Psoas muscle (tissue), 8 donors: ENCODE results near the gene ZNF12. TPM values are rescaled to one million over a fixed set of nuclear protein-coding genes. Genes with fewer than 3 reads are reported as not detected.

ENCODE experiments used
- ATAC-seq, 4 donors: fragments of 200-7000 bp; cut with Tn5 transposase; one replicate each; pipeline ENCODE4 v1.9.1; 2020; ENCODE audit warnings: moderate library complexity in 3 of 4, mild to moderate bottlenecking in 2 of 4
- DNase-seq, 2 donors: peaks; one replicate each; pipeline ENCODE4 v3.0.0-alpha.2; 2020
- H3K27ac ChIP-seq: fragments of 200-600 bp; one replicate; pipeline ENCODE4 v1.8.0; 2022
- H3K27me3 ChIP-seq, 3 donors: fragments of 200-600 bp in 1 of 3; one replicate each; pipeline versions ENCODE4 v1.6.1 to v1.8.0; 2013 to 2022; ENCODE audit warnings: low read length in 2 of 3, mild to moderate bottlenecking in 2 of 3, moderate library complexity in 1 of 3; ENCODE audit not compliant: insufficient read depth in 3 of 3
- H3K36me3 ChIP-seq, 2 donors: fragments of 200-600 bp in 1 of 2; one replicate each; pipeline versions ENCODE4 v1.6.1 to v1.8.0; 2013 to 2022; ENCODE audit warnings: low read depth in 1 of 2, mild to moderate bottlenecking in 1 of 2, moderate library complexity in 1 of 2; ENCODE audit not compliant: insufficient read depth in 1 of 2
- H3K4me1 ChIP-seq: fragments of 200-600 bp; one replicate; pipeline ENCODE4 v1.8.0; 2022
- H3K4me3 ChIP-seq: fragments of 200-600 bp; one replicate; pipeline ENCODE4 v1.8.0; 2022; ENCODE audit warnings: mild to moderate bottlenecking
- H3K9me3 ChIP-seq: fragments of 200-600 bp; one replicate; pipeline ENCODE4 v1.8.0; 2022
- WGBS, 3 donors: extraction: QIAGEN DNeasy Blood & Tissue Kit; methylation state at CpG; one replicate each; pipeline versions ENCODE4 v1.1.6 to v1.1.7; 2013; 5-methylcytosine and 5-hydroxymethylcytosine counted together
- intact Hi-C, 2 donors: fragments of 100-400 bp; cut with DNase I; formaldehyde crosslinking; loops; one replicate each; pipeline versions ENCODE4 v1.11.0 to v1.14.2; 2022
- polyA plus RNA-seq, 3 donors: library from polyadenylated mRNA; stranded (reverse); fragments of 200-250 nt; gene quantifications; one replicate each; pipeline ENCODE4 v1.2.3, GENCODE V29; 2013
- total RNA-seq, 4 donors: library from RNA; stranded (reverse); fragmentation: NEBNext Ultra II Directional in 2 of 4; extraction: Animal tissue kit (Norgen Biotek cat#: 25700) in 2 of 4; gene quantifications; one replicate each; pipeline versions ENCODE4 v1.2.1 to v1.2.4, GENCODE V29; 2021 to 2023
- TF ChIP-seq, protein P1 (sequence below): fragments of 200-600 bp; IDR thresholded peaks from one replicate; pipeline ENCODE4 v1.8.0; 2022; ENCODE audit warnings: antibody characterized with exemption
- donor health status: healthy with polysubstance abuse.
- donor health status: DM: no; HTN: no; CAD: no; lungs with moderate emphysema.
- donor health status: Bipolar disorder and iron deficiency.
- donor health status: healthy.
- donor health status: DM: yes; HTN: yes; CAD: no.
- donor health status: DM: no; HTN: no; CAD: no.
- donor health status: DM: no; HTN: no; CAD: no.
- donor health status: DM: yes; HTN: yes; CAD: no.

The ZNF12 gene
- total and polyA plus RNA-seq, 7 donors: 5.1 to 13.6 (median 9.4) TPM

DNA sequence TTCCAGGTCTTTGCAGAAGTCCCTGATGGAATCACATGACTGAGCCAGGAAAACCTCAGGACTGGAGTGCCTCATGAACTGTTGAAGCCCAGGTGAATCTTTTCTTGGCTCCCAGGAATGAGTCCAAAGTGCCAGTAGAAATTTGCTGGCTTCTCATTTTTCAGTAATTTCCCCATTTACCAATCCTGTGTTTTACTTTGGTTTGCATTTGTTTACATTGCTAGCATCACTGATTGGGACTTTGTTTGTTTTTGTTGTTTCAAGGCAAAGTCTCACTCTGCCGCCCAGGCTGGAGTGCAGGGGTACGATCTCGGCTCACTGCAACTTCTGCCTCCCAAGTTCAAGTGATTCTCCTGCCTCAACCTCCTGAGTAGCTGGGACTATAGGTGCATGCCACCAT, 1.6 kb upstream of the ZNF12 start:
- WGBS, 3 donors: 87 to 94% (median 91%) methylated on average over 3 of the region's 3 CpGs
- intact Hi-C loops: no loop called here
- H3K27me3 ChIP-seq: no peaks in the 10 kb centered on the region

DNA sequence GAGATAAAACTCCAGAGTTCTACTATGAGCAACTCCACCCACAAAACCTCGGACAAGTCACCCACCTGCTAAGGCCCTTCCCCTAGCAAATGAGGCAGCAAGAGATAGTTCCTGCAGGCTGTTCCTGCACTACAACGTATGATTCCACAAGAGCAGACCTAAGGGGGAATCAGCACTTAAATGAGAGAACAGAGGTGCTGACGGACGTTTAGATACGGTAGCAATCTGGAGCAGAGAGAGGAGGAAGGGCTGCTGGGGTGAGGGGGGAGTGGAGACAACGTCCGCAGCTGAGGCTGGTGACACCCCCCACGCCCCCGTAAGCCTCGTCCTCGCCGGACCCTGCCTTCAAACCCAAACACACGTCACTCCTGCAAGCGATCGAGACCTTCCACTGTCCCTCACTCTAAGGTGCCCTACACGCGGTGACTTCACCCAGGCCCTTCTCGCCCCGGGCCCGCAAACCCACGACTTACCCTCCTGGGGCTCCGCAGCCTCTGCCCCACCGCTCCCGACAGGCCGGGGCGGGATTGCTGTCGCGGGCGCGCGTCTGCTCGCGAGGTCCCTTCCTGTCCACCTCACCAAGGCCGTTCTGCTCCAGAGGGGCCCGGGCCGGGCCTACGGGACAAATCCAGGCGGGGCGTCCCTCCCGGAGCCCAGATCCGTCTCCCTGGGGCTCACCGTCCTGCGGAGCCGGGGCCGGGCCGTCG, 635 bp downstream of the ZNF12 start:
- WGBS, 3 donors: 0 to 1% (median 0%) methylated on average over 31 to 47 of the region's 47 CpGs
- H3K4me3 ChIP-seq: peak overlapping the region; percentile 99
- ATAC-seq (peak in 3 of 4 donors; percentile 11 to 30 (median 28)), DNase-seq (peak; percentile 39 to 66)
- peaks cover 17% of the 10 kb centered on the region for H3K4me1 ChIP-seq
- no peaks in the 10 kb centered on the region for H3K9me3 ChIP-seq
- peak overlapping the region; percentile 87 for H3K27ac ChIP-seq
- no peaks in the 10 kb centered on the region for H3K27me3 ChIP-seq
- TF ChIP-seq, protein P1, sequence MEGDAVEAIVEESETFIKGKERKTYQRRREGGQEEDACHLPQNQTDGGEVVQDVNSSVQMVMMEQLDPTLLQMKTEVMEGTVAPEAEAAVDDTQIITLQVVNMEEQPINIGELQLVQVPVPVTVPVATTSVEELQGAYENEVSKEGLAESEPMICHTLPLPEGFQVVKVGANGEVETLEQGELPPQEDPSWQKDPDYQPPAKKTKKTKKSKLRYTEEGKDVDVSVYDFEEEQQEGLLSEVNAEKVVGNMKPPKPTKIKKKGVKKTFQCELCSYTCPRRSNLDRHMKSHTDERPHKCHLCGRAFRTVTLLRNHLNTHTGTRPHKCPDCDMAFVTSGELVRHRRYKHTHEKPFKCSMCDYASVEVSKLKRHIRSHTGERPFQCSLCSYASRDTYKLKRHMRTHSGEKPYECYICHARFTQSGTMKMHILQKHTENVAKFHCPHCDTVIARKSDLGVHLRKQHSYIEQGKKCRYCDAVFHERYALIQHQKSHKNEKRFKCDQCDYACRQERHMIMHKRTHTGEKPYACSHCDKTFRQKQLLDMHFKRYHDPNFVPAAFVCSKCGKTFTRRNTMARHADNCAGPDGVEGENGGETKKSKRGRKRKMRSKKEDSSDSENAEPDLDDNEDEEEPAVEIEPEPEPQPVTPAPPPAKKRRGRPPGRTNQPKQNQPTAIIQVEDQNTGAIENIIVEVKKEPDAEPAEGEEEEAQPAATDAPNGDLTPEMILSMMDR: no peak
- intact Hi-C loops: no loop called here
- peaks cover 5 to 28% of the 10 kb centered on the region in 2 donors for H3K36me3 ChIP-seq

More for the DNA sequence above, 1.6 kb upstream of the ZNF12 start:
- Histone ChIP-seq H3K4me1 (peaks cover 17% of the 10 kb centered on the region), H3K9me3 (no peaks in the 10 kb centered on the region), H3K4me3 (no peak overlapping the region), H3K36me3 (peaks cover 5 to 18% of the 10 kb centered on the region in 2 donors), H3K27ac (no peak overlapping the region)
- TF ChIP-seq, protein P1: no peak
- ATAC-seq (no peak), DNase-seq (no peak)

DNA sequence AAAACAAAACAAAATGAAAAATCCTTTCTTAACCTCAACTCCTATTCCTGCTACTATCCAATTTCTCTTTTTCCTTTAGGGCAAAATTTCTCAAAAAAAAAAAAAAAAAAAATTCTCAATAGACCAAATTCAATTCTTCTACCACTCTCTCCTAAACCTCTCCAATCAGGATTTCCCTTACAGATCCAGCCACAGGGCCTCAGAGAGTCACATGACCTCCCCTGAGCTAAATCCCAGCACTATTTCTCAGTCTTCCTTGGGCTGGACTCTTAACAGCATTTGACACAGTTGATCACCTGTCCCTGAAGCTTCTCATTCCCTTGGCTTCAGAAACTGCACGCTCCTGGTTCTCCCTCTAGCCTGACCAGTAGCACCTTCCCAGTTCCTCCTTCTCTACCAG, 4.9 kb downstream of the ZNF12 start:
- Histone ChIP-seq H3K27ac (no peak overlapping the region), H3K27me3 (no peaks in the 10 kb centered on the region), H3K4me3 (no peak overlapping the region), H3K9me3 (peaks cover 26% of the 10 kb centered on the region), H3K4me1 (peaks cover 11% of the 10 kb centered on the region), H3K36me3 (peaks cover 13 to 70% of the 10 kb centered on the region in 2 donors)
- intact Hi-C loops: no loop called here
- no peak for ATAC-seq
- no peak for DNase-seq
- TF ChIP-seq, protein P1: no peak
- WGBS, 3 donors: 73 to 96% (median 87%) methylated on average over 1 of the region's 1 CpG

DNA sequence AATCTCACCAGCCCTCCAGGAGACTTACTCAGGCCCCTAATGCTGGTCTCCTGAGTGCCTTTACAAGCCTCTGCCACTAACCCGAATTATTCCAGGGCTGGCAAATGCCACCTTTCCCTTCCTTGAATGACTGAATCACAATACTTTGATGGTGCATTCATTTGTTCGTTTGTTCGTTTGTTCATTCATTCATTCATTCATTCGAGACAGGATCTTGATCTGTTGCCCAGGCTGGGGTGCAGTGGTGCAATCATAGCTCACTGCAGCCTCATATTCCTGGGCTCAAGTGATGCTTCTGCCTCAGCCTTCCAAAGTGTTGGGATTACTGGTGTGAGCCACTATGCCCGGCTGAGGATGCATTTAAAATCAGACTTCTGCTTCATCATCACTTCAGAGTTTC, 6.0 kb downstream of the ZNF12 start:
- peaks cover 35% of the 10 kb centered on the region for H3K9me3 ChIP-seq
- H3K36me3 ChIP-seq: peaks cover 23 to 80% of the 10 kb centered on the region in 2 donors
- WGBS, 3 donors: 95 to 96% (median 95%) methylated on average over 5 of the region's 5 CpGs
- peaks cover 11% of the 10 kb centered on the region for H3K4me1 ChIP-seq
- H3K4me3 ChIP-seq: no peak overlapping the region
- no peak for ATAC-seq
- TF ChIP-seq, protein P1: no peak
- intact Hi-C loops: no loop called here
- no peak overlapping the region for H3K27ac ChIP-seq
- no peak for DNase-seq
- no peaks in the 10 kb centered on the region for H3K27me3 ChIP-seq
